BE2C (cell line): ENCODE results near the gene LARP1.
A peak's percentile ranks its signal among the peaks of the same experiment; 100 is the strongest.
"Not testable (repeated sequence)": the region's sequence is repeated elsewhere in the genome, so short reads cannot be mapped to it uniquely, and the experiment has no call there.

Source experiments
- DNase-seq: peaks from one replicate; pipeline ENCODE4 v3.0.0-alpha.2; 2020
- H3K27me3 ChIP-seq: fragments of 250-450 bp; sonication (Bioruptor Pico); 2 replicates; pipeline ENCODE4 v1.5.1; 2020; ENCODE audit warnings: mild to moderate bottlenecking
- H3K36me3 ChIP-seq: fragments of 250-450 bp; sonication (Bioruptor Pico); 2 replicates; pipeline ENCODE4 v1.5.1; 2020; ENCODE audit warnings: mild to moderate bottlenecking
- H3K4me1 ChIP-seq: fragments of 250-450 bp; sonication (Bioruptor Pico); 2 replicates; pipeline ENCODE4 v1.5.1; 2020
- H3K4me3 ChIP-seq: 2 replicates; pipeline ENCODE4 v1.5.1; 2011; ENCODE audit warnings: low read depth, low read length
- H3K9me3 ChIP-seq: fragments of 250-450 bp; sonication (Bioruptor Pico); 2 replicates; pipeline ENCODE4 v1.5.1; 2020
- CTCF ChIP-seq: IDR thresholded peaks from 2 replicates; pipeline ENCODE4 v1.5.1; 2012; ENCODE audit warnings: mild to moderate bottlenecking, low read depth, low read length

Gene LARP1

GRCh38 chr5:154741415-154741814 is 13.8 kb upstream of the LARP1 start:
- no peaks in the 10 kb centered on the region for H3K36me3 ChIP-seq
- peaks cover 14% of the 10 kb centered on the region for H3K4me1 ChIP-seq
- TF ChIP-seq CTCF, result no peak
- no peak overlapping the region for H3K4me3 ChIP-seq
- no peak for DNase-seq
- H3K27me3 ChIP-seq, result no peaks in the 10 kb centered on the region
- H3K9me3 ChIP-seq, result no peaks in the 10 kb centered on the region

- H3K4me3 ChIP-seq, result no peak overlapping the region
- no peak for TF ChIP-seq CTCF
- peak; percentile 43 for DNase-seq
- H3K27me3 ChIP-seq, result no peaks in the 10 kb centered on the region
- H3K9me3 ChIP-seq, result no peaks in the 10 kb centered on the region
- H3K36me3 ChIP-seq, result no peaks in the 10 kb centered on the region
- peaks cover 14% of the 10 kb centered on the region for H3K4me1 ChIP-seq
Observed at GRCh38 chr5:154743812-154744211, 11.4 kb upstream of the LARP1 start.

- Histone ChIP-seq H3K4me3 (no peak overlapping the region), H3K4me1 (peaks cover 14% of the 10 kb centered on the region), H3K36me3 (no peaks in the 10 kb centered on the region), H3K27me3 (no peaks in the 10 kb centered on the region), H3K9me3 (no peaks in the 10 kb centered on the region)
- no peak for TF ChIP-seq CTCF
- no peak for DNase-seq
Observed at GRCh38 chr5:154745349-154745748, 9.8 kb upstream of the LARP1 start.

- no peak for DNase-seq
- Histone ChIP-seq H3K4me3 (no peak overlapping the region), H3K9me3 (no peaks in the 10 kb centered on the region), H3K36me3 (no peaks in the 10 kb centered on the region), H3K4me1 (peaks cover 5% of the 10 kb centered on the region), H3K27me3 (no peaks in the 10 kb centered on the region)
- TF ChIP-seq CTCF, result no peak
Observed at GRCh38 chr5:154749491-154749890, 5.7 kb upstream of the LARP1 start.

- not testable (repeated sequence) for H3K36me3 ChIP-seq, H3K4me3 ChIP-seq, DNase-seq, H3K9me3 ChIP-seq, H3K27me3 ChIP-seq, H3K4me1 ChIP-seq
Observed at GRCh38 chr5:154750641-154751040, 4.5 kb upstream of the LARP1 start.

GRCh38 chr5:154751854-154752253 is 3.3 kb upstream of the LARP1 start:
- no peaks in the 10 kb centered on the region for H3K27me3 ChIP-seq
- no peak for DNase-seq
- H3K36me3 ChIP-seq, result peaks cover 8% of the 10 kb centered on the region
- H3K4me1 ChIP-seq, result peaks cover 6% of the 10 kb centered on the region
- H3K4me3 ChIP-seq, result no peak overlapping the region
- no peak for TF ChIP-seq CTCF
- H3K9me3 ChIP-seq, result no peaks in the 10 kb centered on the region

- no peak for DNase-seq
- Histone ChIP-seq H3K4me1 (peaks cover 10% of the 10 kb centered on the region), H3K27me3 (no peaks in the 10 kb centered on the region), H3K4me3 (peak overlapping the region; percentile 59), H3K36me3 (peaks cover 12% of the 10 kb centered on the region), H3K9me3 (no peaks in the 10 kb centered on the region)
- no peak for TF ChIP-seq CTCF
Observed at GRCh38 chr5:154753792-154754191, 1.4 kb upstream of the LARP1 start.
